ENCODE results near the gene CATSPERE.

- TF ChIP-seq EGR1 (IDR thresholded peaks at IDR 0.05) (no peak), RAD21 (IDR thresholded peaks at IDR 0.05; ENCODE audit: low read depth) (no peak)
These were observed 18.2 kb upstream of the CATSPERE start for GRCh38 chr1:244442850-244443249.

Data from Ishikawa (cell line).